ENCODE data around the gene HPS1.

The HPS1 gene

GRCh38 chr10:98478430-98479222 lies 31.9 kb upstream of the HPS1 start:
- no peaks in the 10 kb centered on the region for H3K9me3 ChIP-seq (ENCODE audit: severe bottlenecking)
- no peaks in the 10 kb centered on the region for H3K36me3 ChIP-seq
- H3K27me3 ChIP-seq (ENCODE audit: insufficient read depth, low read depth, severe bottlenecking), result peaks cover 60% of the 10 kb centered on the region
- no peak for DNase-seq
- no peak overlapping the region for H3K4me3 ChIP-seq (ENCODE audit: low read depth, low read length)
- no peak overlapping the region for H3K27ac ChIP-seq
- no peak for TF ChIP-seq CTCF (IDR thresholded peaks at IDR 0.05; ENCODE audit: low read depth, low read length)

GRCh38 chr10:98477861-98478260 lies 31.1 kb upstream of the HPS1 start:
- peaks cover 63% of the 10 kb centered on the region for H3K27me3 ChIP-seq (ENCODE audit: insufficient read depth, low read depth, severe bottlenecking)
- no peak overlapping the region for H3K27ac ChIP-seq
- no peak for DNase-seq
- H3K4me3 ChIP-seq (ENCODE audit: low read depth, low read length), result no peak overlapping the region
- TF ChIP-seq CTCF (IDR thresholded peaks at IDR 0.05; ENCODE audit: low read depth, low read length), result no peak
- H3K9me3 ChIP-seq (ENCODE audit: severe bottlenecking), result no peaks in the 10 kb centered on the region
- H3K36me3 ChIP-seq, result no peaks in the 10 kb centered on the region

GRCh38 chr10:98474628-98475027 lies 27.9 kb upstream of the HPS1 start:
- Histone ChIP-seq H3K4me3 (ENCODE audit: low read depth, low read length) (no peak overlapping the region), H3K9me3 (ENCODE audit: severe bottlenecking) (no peaks in the 10 kb centered on the region), H3K36me3 (no peaks in the 10 kb centered on the region), H3K27me3 (ENCODE audit: insufficient read depth, low read depth, severe bottlenecking) (peaks cover 73% of the 10 kb centered on the region), H3K27ac (no peak overlapping the region)
- TF ChIP-seq CTCF (IDR thresholded peaks at IDR 0.05; ENCODE audit: low read depth, low read length), result no peak
- no peak for DNase-seq

GRCh38 chr10:98472196-98472595 lies 25.5 kb upstream of the HPS1 start:
- no peak for DNase-seq
- peaks cover 2% of the 10 kb centered on the region for H3K9me3 ChIP-seq (ENCODE audit: severe bottlenecking)
- H3K36me3 ChIP-seq, result no peaks in the 10 kb centered on the region
- H3K27me3 ChIP-seq (ENCODE audit: insufficient read depth, low read depth, severe bottlenecking), result peaks cover 77% of the 10 kb centered on the region
- H3K4me3 ChIP-seq (ENCODE audit: low read depth, low read length), result no peak overlapping the region
- no peak for TF ChIP-seq CTCF (IDR thresholded peaks at IDR 0.05; ENCODE audit: low read depth, low read length)
- no peak overlapping the region for H3K27ac ChIP-seq

- Histone ChIP-seq H3K9me3 (ENCODE audit: severe bottlenecking) (peaks cover 2% of the 10 kb centered on the region), H3K36me3 (no peaks in the 10 kb centered on the region), H3K4me3 (ENCODE audit: low read depth, low read length) (no peak overlapping the region), H3K27ac (no peak overlapping the region), H3K27me3 (ENCODE audit: insufficient read depth, low read depth, severe bottlenecking) (peaks cover 88% of the 10 kb centered on the region)
- no peak for TF ChIP-seq CTCF (IDR thresholded peaks at IDR 0.05; ENCODE audit: low read depth, low read length)
- DNase-seq, result no peak
Measured at GRCh38 chr10:98470850-98471249, 24.1 kb upstream of the HPS1 start.

Measured in WERI-Rb-1 (cell line).